Measurements from ENCODE around the gene PRSS35.

Gene PRSS35

GRCh38 chr6:83514466-83514865, 2.1 kb downstream of the PRSS35 start:
- no peak overlapping the region for H3K4me3 ChIP-seq (ENCODE audit: low read depth, low read length)
- DNase-seq (ENCODE audit: low read depth, low spot score): no peak
- no peak for TF ChIP-seq CTCF (IDR thresholded peaks at IDR 0.05; ENCODE audit: low read depth, low read length)
- in situ Hi-C loops (cut with HindIII; ENCODE audit: low sequenced_read_pairs): no loop called here

GRCh38 chr6:83514866-83515466, 2.6 kb downstream of the PRSS35 start:
- H3K4me3 ChIP-seq (ENCODE audit: low read depth, low read length): no peak overlapping the region
- in situ Hi-C loops (cut with HindIII; ENCODE audit: low sequenced_read_pairs): no loop called here
- TF ChIP-seq CTCF (IDR thresholded peaks at IDR 0.05; ENCODE audit: low read depth, low read length): peak; percentile 74
- peak; percentile 68 for DNase-seq (ENCODE audit: low read depth, low spot score)

GRCh38 chr6:83517500-83517899, 5.2 kb downstream of the PRSS35 start:
- in situ Hi-C loops (cut with HindIII; ENCODE audit: low sequenced_read_pairs): no loop called here
- DNase-seq (ENCODE audit: low read depth, low spot score): no peak
- H3K4me3 ChIP-seq (ENCODE audit: low read depth, low read length): no peak overlapping the region
- no peak for TF ChIP-seq CTCF (IDR thresholded peaks at IDR 0.05; ENCODE audit: low read depth, low read length)

GRCh38 chr6:83518816-83519480, 6.6 kb downstream of the PRSS35 start:
- TF ChIP-seq CTCF (IDR thresholded peaks at IDR 0.05; ENCODE audit: low read depth, low read length): peak; percentile 61
- DNase-seq (ENCODE audit: low read depth, low spot score): peak; percentile 16
- in situ Hi-C loops (cut with HindIII; ENCODE audit: low sequenced_read_pairs): no loop called here
- no peak overlapping the region for H3K4me3 ChIP-seq (ENCODE audit: low read depth, low read length)

- H3K4me3 ChIP-seq (ENCODE audit: low read depth, low read length): no peak overlapping the region
- peak; percentile 74 for TF ChIP-seq CTCF (IDR thresholded peaks at IDR 0.05; ENCODE audit: low read depth, low read length)
- peak; percentile 35 for DNase-seq (ENCODE audit: low read depth, low spot score)
- in situ Hi-C loops (cut with HindIII; ENCODE audit: low sequenced_read_pairs): no loop called here
These were observed 23.8 kb downstream of the PRSS35 start for GRCh38 chr6:83536034-83536646.

- in situ Hi-C loops (cut with HindIII; ENCODE audit: low sequenced_read_pairs): no loop called here
- TF ChIP-seq CTCF (IDR thresholded peaks at IDR 0.05; ENCODE audit: low read depth, low read length): no peak
- no peak overlapping the region for H3K4me3 ChIP-seq (ENCODE audit: low read depth, low read length)
- no peak for DNase-seq (ENCODE audit: low read depth, low spot score)
These were observed 24.6 kb downstream of the PRSS35 start for GRCh38 chr6:83536647-83537589.
